ENCODE data around the gene FAM78A. TPM values are rescaled to one million over a fixed set of nuclear protein-coding genes. Genes with fewer than 3 reads are reported as not detected.

The FAM78A gene
- total RNA-seq, 1 experiment from 2014 or later: 3.0 TPM

DNA sequence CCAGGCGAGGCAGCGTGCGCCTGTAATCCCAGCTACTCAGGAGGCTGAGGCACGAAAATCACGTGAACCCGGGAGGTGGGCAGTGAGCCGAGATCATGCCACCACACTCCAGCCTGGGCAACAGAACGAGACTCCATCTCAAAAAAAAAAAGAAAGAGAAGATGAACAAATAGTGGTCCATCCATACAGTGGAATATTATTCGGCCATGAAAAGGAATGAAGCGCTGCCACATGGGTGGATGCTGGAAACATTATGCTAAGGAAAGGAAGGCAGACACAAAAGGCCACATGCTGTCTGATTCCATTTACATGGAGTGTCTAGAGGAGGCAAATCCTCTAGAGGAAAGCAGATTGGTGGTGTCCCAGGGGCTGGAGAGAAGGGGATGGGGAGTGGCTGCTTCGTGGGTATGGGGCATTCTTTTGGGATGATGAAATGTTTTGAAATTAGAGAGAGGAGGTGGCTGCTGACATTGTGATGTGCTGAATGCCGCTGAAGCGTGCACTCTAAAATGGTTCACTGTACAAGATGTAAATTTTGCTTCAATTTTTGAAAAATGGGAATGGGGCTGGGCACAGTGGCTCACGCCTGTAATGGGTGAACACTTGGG is 30.2 kb upstream of the FAM78A start:
- no peaks in the 10 kb centered on the region for H3K36me3 Mint-ChIP-seq
- ATAC-seq (no peak), DNase-seq (ENCODE audit: low spot score) (no peak)
- H3K27me3 Mint-ChIP-seq (ENCODE audit: low read depth): no peaks in the 10 kb centered on the region
- H3K4me1 Mint-ChIP-seq: peaks cover 7% of the 10 kb centered on the region; the same call in 1 of the 2 replicates
- H3K9me3 Mint-ChIP-seq: peaks cover 5% of the 10 kb centered on the region; the same call in 1 of the 2 replicates
- CTCF ChIA-PET: no interaction called here
- POLR2A ChIA-PET: no interaction called here
- TF ChIP-seq NR1H2 (CRISPR knock-in tag; IDR thresholded peaks at IDR 0.05) (no peak), MXD4 (CRISPR knock-in tag; IDR thresholded peaks at IDR 0.05; ENCODE audit: borderline replicate concordance) (no peak), SMAD4 (CRISPR knock-in tag; IDR thresholded peaks at IDR 0.05) (no peak), GTF2I (CRISPR knock-in tag; conservative IDR thresholded peaks at IDR 0.05) (0 out of 2 replicates have a peak, but pooled peaks have one; percentile 23), NFYB (CRISPR knock-in tag; conservative IDR thresholded peaks at IDR 0.05; ENCODE audit: low read depth) (no peak)
- TF ChIP-seq, protein P1, sequence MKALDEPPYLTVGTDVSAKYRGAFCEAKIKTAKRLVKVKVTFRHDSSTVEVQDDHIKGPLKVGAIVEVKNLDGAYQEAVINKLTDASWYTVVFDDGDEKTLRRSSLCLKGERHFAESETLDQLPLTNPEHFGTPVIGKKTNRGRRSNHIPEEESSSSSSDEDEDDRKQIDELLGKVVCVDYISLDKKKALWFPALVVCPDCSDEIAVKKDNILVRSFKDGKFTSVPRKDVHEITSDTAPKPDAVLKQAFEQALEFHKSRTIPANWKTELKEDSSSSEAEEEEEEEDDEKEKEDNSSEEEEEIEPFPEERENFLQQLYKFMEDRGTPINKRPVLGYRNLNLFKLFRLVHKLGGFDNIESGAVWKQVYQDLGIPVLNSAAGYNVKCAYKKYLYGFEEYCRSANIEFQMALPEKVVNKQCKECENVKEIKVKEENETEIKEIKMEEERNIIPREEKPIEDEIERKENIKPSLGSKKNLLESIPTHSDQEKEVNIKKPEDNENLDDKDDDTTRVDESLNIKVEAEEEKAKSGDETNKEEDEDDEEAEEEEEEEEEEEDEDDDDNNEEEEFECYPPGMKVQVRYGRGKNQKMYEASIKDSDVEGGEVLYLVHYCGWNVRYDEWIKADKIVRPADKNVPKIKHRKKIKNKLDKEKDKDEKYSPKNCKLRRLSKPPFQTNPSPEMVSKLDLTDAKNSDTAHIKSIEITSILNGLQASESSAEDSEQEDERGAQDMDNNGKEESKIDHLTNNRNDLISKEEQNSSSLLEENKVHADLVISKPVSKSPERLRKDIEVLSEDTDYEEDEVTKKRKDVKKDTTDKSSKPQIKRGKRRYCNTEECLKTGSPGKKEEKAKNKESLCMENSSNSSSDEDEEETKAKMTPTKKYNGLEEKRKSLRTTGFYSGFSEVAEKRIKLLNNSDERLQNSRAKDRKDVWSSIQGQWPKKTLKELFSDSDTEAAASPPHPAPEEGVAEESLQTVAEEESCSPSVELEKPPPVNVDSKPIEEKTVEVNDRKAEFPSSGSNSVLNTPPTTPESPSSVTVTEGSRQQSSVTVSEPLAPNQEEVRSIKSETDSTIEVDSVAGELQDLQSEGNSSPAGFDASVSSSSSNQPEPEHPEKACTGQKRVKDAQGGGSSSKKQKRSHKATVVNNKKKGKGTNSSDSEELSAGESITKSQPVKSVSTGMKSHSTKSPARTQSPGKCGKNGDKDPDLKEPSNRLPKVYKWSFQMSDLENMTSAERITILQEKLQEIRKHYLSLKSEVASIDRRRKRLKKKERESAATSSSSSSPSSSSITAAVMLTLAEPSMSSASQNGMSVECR (CRISPR knock-in tag; IDR thresholded peaks at IDR 0.05; ENCODE audit: borderline replicate concordance): no peak
- TF ChIP-seq, protein P2, sequence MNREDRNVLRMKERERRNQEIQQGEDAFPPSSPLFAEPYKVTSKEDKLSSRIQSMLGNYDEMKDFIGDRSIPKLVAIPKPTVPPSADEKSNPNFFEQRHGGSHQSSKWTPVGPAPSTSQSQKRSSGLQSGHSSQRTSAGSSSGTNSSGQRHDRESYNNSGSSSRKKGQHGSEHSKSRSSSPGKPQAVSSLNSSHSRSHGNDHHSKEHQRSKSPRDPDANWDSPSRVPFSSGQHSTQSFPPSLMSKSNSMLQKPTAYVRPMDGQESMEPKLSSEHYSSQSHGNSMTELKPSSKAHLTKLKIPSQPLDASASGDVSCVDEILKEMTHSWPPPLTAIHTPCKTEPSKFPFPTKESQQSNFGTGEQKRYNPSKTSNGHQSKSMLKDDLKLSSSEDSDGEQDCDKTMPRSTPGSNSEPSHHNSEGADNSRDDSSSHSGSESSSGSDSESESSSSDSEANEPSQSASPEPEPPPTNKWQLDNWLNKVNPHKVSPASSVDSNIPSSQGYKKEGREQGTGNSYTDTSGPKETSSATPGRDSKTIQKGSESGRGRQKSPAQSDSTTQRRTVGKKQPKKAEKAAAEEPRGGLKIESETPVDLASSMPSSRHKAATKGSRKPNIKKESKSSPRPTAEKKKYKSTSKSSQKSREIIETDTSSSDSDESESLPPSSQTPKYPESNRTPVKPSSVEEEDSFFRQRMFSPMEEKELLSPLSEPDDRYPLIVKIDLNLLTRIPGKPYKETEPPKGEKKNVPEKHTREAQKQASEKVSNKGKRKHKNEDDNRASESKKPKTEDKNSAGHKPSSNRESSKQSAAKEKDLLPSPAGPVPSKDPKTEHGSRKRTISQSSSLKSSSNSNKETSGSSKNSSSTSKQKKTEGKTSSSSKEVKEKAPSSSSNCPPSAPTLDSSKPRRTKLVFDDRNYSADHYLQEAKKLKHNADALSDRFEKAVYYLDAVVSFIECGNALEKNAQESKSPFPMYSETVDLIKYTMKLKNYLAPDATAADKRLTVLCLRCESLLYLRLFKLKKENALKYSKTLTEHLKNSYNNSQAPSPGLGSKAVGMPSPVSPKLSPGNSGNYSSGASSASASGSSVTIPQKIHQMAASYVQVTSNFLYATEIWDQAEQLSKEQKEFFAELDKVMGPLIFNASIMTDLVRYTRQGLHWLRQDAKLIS (CRISPR knock-in tag; IDR thresholded peaks at IDR 0.05; ENCODE audit: borderline replicate concordance): no peak
- TF ChIP-seq, protein P3, sequence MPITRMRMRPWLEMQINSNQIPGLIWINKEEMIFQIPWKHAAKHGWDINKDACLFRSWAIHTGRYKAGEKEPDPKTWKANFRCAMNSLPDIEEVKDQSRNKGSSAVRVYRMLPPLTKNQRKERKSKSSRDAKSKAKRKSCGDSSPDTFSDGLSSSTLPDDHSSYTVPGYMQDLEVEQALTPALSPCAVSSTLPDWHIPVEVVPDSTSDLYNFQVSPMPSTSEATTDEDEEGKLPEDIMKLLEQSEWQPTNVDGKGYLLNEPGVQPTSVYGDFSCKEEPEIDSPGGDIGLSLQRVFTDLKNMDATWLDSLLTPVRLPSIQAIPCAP (CRISPR knock-in tag; IDR thresholded peaks at IDR 0.05): no peak
- H3K4me3 Mint-ChIP-seq: no peak overlapping the region
- no peak overlapping the region for H3K27ac Mint-ChIP-seq

DNA sequence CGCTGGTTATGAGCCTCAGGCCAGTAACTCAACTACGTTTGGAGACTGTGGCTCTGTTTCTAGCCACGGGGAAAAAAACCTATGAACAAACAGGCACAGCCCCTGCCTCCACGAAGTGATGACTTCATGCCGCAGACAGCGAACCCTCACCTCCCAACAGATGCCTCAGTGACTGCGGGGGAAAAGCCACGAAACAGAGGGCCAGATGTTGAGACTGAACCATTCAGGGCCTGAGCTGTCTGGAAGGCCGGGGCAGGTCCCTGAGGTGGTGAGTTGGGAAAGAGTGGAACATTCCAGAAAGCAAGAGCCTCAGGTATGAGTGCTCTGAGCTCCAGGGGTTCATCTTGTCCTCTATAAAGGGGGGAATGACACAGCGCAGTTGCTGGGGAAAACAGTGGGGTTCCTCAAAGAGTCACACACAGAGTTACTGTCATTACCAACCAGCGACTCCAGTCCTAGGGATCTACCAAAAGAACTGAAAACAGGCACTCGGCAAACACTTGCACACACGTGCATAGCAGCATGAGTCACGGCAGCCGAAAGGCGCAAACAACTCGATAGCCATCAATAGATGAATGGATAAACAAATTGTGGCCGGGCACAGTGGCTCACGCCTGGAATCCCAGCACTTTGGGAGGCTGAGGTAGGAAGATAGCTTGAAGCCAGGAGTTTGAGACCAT is 28.5 kb upstream of the FAM78A start:
- peak overlapping the region; percentile 76 for H3K27ac Mint-ChIP-seq
- H3K4me1 Mint-ChIP-seq: 0 out of 2 replicates have a peak, but pooled peaks cover 3% of the 10 kb centered on the region
- TF ChIP-seq, protein P4, sequence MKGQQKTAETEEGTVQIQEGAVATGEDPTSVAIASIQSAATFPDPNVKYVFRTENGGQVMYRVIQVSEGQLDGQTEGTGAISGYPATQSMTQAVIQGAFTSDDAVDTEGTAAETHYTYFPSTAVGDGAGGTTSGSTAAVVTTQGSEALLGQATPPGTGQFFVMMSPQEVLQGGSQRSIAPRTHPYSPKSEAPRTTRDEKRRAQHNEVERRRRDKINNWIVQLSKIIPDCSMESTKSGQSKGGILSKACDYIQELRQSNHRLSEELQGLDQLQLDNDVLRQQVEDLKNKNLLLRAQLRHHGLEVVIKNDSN (CRISPR knock-in tag; IDR thresholded peaks at IDR 0.05): no peak
- TF ChIP-seq GRHL2 (CRISPR knock-in tag; IDR thresholded peaks at IDR 0.05; ENCODE audit: insufficient replicate concordance, severe bottlenecking) (no peak), RELA (CRISPR knock-in tag; IDR thresholded peaks at IDR 0.05; ENCODE audit: borderline replicate concordance) (no peak), TEAD4 (CRISPR knock-in tag; IDR thresholded peaks at IDR 0.05) (no peak)
- TF ChIP-seq, protein P5, sequence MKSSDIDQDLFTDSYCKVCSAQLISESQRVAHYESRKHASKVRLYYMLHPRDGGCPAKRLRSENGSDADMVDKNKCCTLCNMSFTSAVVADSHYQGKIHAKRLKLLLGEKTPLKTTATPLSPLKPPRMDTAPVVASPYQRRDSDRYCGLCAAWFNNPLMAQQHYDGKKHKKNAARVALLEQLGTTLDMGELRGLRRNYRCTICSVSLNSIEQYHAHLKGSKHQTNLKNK (CRISPR knock-in tag; IDR thresholded peaks at IDR 0.05): no peak
- TF ChIP-seq, protein P6, sequence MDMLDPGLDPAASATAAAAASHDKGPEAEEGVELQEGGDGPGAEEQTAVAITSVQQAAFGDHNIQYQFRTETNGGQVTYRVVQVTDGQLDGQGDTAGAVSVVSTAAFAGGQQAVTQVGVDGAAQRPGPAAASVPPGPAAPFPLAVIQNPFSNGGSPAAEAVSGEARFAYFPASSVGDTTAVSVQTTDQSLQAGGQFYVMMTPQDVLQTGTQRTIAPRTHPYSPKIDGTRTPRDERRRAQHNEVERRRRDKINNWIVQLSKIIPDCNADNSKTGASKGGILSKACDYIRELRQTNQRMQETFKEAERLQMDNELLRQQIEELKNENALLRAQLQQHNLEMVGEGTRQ (CRISPR knock-in tag; IDR thresholded peaks at IDR 0.05): no peak
- TF ChIP-seq, protein P7, sequence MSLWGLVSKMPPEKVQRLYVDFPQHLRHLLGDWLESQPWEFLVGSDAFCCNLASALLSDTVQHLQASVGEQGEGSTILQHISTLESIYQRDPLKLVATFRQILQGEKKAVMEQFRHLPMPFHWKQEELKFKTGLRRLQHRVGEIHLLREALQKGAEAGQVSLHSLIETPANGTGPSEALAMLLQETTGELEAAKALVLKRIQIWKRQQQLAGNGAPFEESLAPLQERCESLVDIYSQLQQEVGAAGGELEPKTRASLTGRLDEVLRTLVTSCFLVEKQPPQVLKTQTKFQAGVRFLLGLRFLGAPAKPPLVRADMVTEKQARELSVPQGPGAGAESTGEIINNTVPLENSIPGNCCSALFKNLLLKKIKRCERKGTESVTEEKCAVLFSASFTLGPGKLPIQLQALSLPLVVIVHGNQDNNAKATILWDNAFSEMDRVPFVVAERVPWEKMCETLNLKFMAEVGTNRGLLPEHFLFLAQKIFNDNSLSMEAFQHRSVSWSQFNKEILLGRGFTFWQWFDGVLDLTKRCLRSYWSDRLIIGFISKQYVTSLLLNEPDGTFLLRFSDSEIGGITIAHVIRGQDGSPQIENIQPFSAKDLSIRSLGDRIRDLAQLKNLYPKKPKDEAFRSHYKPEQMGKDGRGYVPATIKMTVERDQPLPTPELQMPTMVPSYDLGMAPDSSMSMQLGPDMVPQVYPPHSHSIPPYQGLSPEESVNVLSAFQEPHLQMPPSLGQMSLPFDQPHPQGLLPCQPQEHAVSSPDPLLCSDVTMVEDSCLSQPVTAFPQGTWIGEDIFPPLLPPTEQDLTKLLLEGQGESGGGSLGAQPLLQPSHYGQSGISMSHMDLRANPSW (CRISPR knock-in tag; conservative IDR thresholded peaks at IDR 0.05; ENCODE audit: low read depth): no peak
- TF ChIP-seq, protein P8, sequence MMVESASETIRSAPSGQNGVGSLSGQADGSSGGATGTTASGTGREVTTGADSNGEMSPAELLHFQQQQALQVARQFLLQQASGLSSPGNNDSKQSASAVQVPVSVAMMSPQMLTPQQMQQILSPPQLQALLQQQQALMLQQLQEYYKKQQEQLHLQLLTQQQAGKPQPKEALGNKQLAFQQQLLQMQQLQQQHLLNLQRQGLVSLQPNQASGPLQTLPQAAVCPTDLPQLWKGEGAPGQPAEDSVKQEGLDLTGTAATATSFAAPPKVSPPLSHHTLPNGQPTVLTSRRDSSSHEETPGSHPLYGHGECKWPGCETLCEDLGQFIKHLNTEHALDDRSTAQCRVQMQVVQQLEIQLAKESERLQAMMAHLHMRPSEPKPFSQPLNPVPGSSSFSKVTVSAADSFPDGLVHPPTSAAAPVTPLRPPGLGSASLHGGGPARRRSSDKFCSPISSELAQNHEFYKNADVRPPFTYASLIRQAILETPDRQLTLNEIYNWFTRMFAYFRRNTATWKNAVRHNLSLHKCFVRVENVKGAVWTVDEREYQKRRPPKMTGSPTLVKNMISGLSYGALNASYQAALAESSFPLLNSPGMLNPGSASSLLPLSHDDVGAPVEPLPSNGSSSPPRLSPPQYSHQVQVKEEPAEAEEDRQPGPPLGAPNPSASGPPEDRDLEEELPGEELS (CRISPR knock-in tag; IDR thresholded peaks at IDR 0.05): no peak

More for the DNA sequence above, 28.5 kb upstream of the FAM78A start:
- H3K4me3 Mint-ChIP-seq: no peak overlapping the region
- ChIA-PET POLR2A (no interaction called here), CTCF (interaction anchor here (5.2 kb wide), 1 partner anchor 31 kb away, joined by 49 read pairs; no protein-coding TSS in a partner anchor)
- no peak for DNase-seq (ENCODE audit: low spot score)
- H3K27me3 Mint-ChIP-seq (ENCODE audit: low read depth): no peaks in the 10 kb centered on the region
- peaks cover 5% of the 10 kb centered on the region; the same call in 1 of the 2 replicates for H3K9me3 Mint-ChIP-seq
- no peaks in the 10 kb centered on the region for H3K36me3 Mint-ChIP-seq
- ATAC-seq: no peak
